DMS 273 (cell line): ENCODE measurements around the gene SLC38A8.
A peak's percentile ranks its signal among the peaks of the same experiment; 100 is the strongest.

Experiments
- DNase-seq: peaks from one replicate; lab custom pipeline; 2025; ENCODE audit not compliant: unreplicated experiment; lab: John Stamatoyannopoulos, UW

Gene SLC38A8

GRCh38 chr16:84068783-84069462 lies 26.3 kb upstream of the SLC38A8 start:
- DNase-seq = no peak

- peak; percentile 13 for DNase-seq
These were observed 25.4 kb upstream of the SLC38A8 start for GRCh38 chr16:84068041-84068440.

- DNase-seq = no peak
These were observed 25.0 kb upstream of the SLC38A8 start for GRCh38 chr16:84067640-84068039.

- peak; percentile 81 for DNase-seq
These were observed 23.0 kb upstream of the SLC38A8 start for GRCh38 chr16:84065536-84066132.

- no peak for DNase-seq
These were observed 21.4 kb upstream of the SLC38A8 start for GRCh38 chr16:84063980-84064379.

GRCh38 chr16:84062734-84063640 lies 20.4 kb upstream of the SLC38A8 start:
- peak; percentile 92 for DNase-seq

- DNase-seq = no peak
These were observed 18.7 kb upstream of the SLC38A8 start for GRCh38 chr16:84061236-84061819.

GRCh38 chr16:84059946-84060901 lies 17.6 kb upstream of the SLC38A8 start:
- no peak for DNase-seq

GRCh38 chr16:84059111-84059510 lies 16.5 kb upstream of the SLC38A8 start:
- no peak for DNase-seq

GRCh38 chr16:84058664-84059063 lies 16.1 kb upstream of the SLC38A8 start:
- DNase-seq = no peak

- DNase-seq = no peak
These were observed 15.6 kb upstream of the SLC38A8 start for GRCh38 chr16:84058211-84058610.

GRCh38 chr16:84056933-84057332 lies 14.3 kb upstream of the SLC38A8 start:
- DNase-seq = no peak

- peak; percentile 41 for DNase-seq
These were observed 13.4 kb upstream of the SLC38A8 start for GRCh38 chr16:84055801-84056634.

GRCh38 chr16:84055366-84055765 lies 12.8 kb upstream of the SLC38A8 start:
- peak; percentile 52 for DNase-seq

GRCh38 chr16:84054916-84055315 lies 12.3 kb upstream of the SLC38A8 start:
- no peak for DNase-seq

- DNase-seq = no peak
These were observed 11.7 kb upstream of the SLC38A8 start for GRCh38 chr16:84054271-84054670.

GRCh38 chr16:84053237-84053636 lies 10.6 kb upstream of the SLC38A8 start:
- DNase-seq = no peak

GRCh38 chr16:84052071-84052622 lies 9.6 kb upstream of the SLC38A8 start:
- DNase-seq = no peak

GRCh38 chr16:84050316-84050715 lies 7.7 kb upstream of the SLC38A8 start:
- DNase-seq = no peak
